Measurements from ENCODE around the gene IFITM1.
"Not testable (repeated sequence)": the region's sequence is repeated elsewhere in the genome, so short reads cannot be mapped to it uniquely, and the experiment has no call there.

The IFITM1 gene

GRCh38 chr11:308740-309665, 4.8 kb upstream of the IFITM1 start:
- not testable (repeated sequence) for FAIRE-seq; DNase-seq (ENCODE audit: low spot score)

- not testable (repeated sequence) for DNase-seq (ENCODE audit: low spot score); FAIRE-seq
Measured at GRCh38 chr11:309979-310572, 3.8 kb upstream of the IFITM1 start.

GRCh38 chr11:311013-311748, 2.7 kb upstream of the IFITM1 start:
- not testable (repeated sequence) for FAIRE-seq; DNase-seq (ENCODE audit: low spot score)

GRCh38 chr11:312092-312816, 1.6 kb upstream of the IFITM1 start:
- FAIRE-seq (no peak), DNase-seq (ENCODE audit: low spot score) (no peak)

GRCh38 chr11:313304-313786, 495 bp upstream of the IFITM1 start:
- FAIRE-seq (no peak), DNase-seq (ENCODE audit: low spot score) (no peak)

GRCh38 chr11:314554-314875, 675 bp downstream of the IFITM1 start:
- not testable (repeated sequence) for DNase-seq (ENCODE audit: low spot score); FAIRE-seq

- no peak for FAIRE-seq
- DNase-seq (ENCODE audit: low spot score): no peak
Measured at GRCh38 chr11:315051-315481, 1.2 kb downstream of the IFITM1 start.

GRCh38 chr11:315516-315994, 1.7 kb downstream of the IFITM1 start:
- DNase-seq (ENCODE audit: low spot score): no peak
- FAIRE-seq: no peak

- DNase-seq (ENCODE audit: low spot score) (no peak), FAIRE-seq (no peak)
Measured at GRCh38 chr11:316031-316701, 2.3 kb downstream of the IFITM1 start.

GRCh38 chr11:316891-317301, 3.1 kb downstream of the IFITM1 start:
- FAIRE-seq (no peak), DNase-seq (ENCODE audit: low spot score) (no peak)

GRCh38 chr11:317668-318404, 4.0 kb downstream of the IFITM1 start:
- not testable (repeated sequence) for FAIRE-seq; DNase-seq (ENCODE audit: low spot score)

- FAIRE-seq; DNase-seq (ENCODE audit: low spot score): not testable (repeated sequence)
Measured at GRCh38 chr11:318405-319120, 4.7 kb downstream of the IFITM1 start.

GRCh38 chr11:319121-319887, 5.5 kb downstream of the IFITM1 start:
- not testable (repeated sequence) for FAIRE-seq; DNase-seq (ENCODE audit: low spot score)

GRCh38 chr11:319888-320273, 6.0 kb downstream of the IFITM1 start:
- not testable (repeated sequence) for FAIRE-seq; DNase-seq (ENCODE audit: low spot score)

GRCh38 chr11:324156-324555, 10.3 kb downstream of the IFITM1 start:
- DNase-seq (ENCODE audit: low spot score) (no peak), FAIRE-seq (no peak)

- peak; percentile 64 for FAIRE-seq
- DNase-seq (ENCODE audit: low spot score): not testable (repeated sequence)
Measured at GRCh38 chr11:324593-325517, 11.0 kb downstream of the IFITM1 start.

All from RCC 7860 (cell line).